CD4-positive, alpha-beta T cell treated with Interleukin-1 beta for 1 hour (primary cell): ENCODE data around the gene CHST3.
"Not testable (repeated sequence)": the region's sequence is repeated elsewhere in the genome, so short reads cannot be mapped to it uniquely, and the experiment has no call there.

Experiments
- DNase-seq, 2 donors: peaks; one replicate each; pipeline ENCODE4 v3.0.0-alpha.2; 2020 to 2022

CHST3 gene

DNA sequence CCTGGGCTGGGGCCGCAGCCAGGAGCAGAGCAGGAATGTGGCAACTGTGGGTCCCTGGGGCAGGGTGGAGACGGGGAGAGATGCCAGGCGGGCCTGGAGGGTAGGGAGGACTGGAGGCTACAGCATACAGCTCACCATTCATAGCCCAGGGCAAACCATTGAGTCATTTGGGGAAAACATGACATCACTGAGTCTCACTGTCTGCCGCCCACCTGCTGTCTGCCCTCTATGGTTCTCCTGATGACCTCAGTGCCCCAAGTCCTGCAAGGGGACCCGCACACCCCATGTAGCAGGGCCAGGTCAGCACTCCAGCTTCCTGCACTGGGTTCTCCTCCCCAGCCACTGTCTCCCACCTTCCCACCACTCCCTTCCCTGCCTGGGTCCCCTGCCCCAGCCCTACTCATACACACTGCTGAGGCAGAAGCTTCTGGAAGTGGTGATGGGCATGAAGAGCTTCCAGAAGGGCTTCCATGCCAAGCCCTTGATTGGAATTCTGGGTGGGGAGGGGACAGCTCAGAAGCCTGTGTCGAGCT lies 10.4 kb downstream of the CHST3 start:
- DNase-seq: no peak

DNA sequence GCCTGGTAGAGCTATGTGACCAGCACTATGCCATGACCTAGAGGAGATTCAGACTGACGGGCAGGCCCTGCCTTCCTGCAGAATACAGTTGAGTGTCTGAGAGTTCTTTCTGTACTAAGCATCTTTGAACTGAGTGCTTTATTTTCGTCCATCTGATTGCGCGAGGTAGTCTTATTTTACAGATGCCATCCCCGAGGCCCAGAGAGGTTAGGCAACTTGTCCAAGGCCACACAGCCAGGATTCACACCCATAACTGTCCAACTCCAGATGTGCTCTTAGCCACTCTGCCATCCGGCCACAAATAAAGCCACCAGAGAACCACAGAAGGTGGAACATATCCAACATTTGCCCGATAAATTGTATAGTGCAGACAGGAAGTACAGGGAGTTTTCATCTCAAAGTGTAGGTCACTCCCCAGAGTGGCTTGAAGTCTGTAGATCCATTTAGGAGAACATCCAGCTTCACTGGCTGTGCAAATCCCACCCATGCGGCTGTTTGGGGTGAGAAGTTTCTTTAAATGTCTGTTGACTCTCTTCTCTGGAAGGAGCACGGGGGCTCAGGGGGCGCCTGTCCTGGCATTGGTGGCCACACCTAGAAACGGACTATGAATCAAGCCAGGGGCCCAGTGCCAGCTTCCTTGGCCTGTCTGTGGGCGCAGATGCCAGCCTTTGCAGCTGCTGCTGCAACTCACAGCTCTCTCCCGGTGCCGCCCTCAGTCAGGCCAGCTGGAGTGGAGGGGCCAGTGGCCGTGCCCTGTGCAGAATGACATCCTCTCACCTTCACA lies 11.1 kb downstream of the CHST3 start:
- DNase-seq: no peak

DNA sequence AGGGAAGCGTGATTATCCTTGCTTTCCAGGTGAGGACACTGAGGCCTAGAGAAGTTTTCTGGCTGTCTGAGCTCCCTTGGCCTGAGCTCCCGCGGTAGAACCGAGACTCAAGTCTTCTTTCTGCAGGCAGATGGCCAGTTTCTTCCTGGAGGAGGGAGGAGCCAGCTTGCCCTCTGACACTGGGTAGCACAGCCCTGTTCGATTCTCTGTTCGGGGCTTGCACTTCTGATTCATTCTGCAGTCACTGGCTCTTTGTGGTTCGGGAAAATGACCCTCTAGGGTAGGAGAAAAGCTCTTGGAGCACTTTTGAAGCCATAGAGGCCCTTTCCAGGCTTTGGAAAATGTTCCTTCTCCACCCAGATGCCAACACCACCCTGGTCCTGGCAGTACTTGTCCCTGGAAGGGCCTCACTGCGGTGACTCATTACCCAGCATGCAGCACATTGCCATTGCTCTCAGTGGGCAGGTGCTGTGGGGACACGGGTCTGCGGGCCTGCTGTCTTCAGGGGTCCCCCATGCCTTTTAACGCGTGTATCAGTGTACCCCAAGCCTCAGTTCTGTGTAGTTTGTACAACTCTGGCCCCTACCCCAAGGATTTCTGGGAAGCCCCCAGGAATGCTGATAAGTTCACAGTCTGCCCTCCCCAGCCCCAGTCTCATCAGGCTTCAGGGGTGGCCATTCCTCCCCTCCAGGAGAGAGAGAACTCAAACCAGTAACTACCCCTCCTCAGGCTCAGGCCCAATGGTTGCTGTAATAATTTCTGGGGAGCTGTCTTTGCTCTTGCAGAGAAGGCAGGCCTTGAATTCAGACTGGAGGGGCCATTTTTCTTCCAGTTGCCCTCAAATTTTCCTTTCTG lies 11.9 kb downstream of the CHST3 start:
- DNase-seq: no peak

DNA sequence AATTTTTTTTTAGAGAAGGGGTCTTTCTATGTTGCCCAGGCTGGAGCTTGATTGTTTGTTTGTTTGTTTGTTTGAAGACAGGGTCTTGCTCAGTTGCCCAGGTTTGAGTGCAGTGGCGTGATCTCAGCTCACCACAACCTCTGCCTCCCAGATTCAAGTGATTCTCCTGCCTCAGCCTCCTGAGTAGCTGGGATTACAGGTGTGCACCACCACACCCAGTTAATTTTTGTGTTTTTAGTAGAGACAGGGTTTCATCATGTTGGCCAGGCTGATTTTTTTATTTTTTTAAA lies 13.4 kb downstream of the CHST3 start:
- DNase-seq: not testable (repeated sequence)

DNA sequence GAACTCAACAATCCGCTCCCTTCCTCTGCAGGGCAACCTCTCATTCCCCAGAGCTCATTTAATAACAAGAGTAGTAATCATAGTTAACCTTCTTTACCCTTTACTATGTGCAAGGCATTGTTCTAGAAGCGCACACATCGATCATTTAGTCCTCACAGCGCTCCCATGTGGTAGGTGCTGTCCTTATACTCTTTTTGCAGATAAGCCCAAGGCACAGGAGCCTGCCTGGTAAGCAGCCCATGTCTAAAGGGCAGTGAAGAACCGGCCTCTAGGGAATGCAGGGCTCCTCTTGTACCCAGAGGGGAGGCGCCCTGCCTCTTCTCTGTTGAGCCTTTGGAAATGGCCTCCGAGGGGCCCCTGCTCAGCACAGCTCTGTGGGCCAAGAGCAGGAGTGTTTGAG lies 14.3 kb downstream of the CHST3 start:
- DNase-seq: no peak

DNA sequence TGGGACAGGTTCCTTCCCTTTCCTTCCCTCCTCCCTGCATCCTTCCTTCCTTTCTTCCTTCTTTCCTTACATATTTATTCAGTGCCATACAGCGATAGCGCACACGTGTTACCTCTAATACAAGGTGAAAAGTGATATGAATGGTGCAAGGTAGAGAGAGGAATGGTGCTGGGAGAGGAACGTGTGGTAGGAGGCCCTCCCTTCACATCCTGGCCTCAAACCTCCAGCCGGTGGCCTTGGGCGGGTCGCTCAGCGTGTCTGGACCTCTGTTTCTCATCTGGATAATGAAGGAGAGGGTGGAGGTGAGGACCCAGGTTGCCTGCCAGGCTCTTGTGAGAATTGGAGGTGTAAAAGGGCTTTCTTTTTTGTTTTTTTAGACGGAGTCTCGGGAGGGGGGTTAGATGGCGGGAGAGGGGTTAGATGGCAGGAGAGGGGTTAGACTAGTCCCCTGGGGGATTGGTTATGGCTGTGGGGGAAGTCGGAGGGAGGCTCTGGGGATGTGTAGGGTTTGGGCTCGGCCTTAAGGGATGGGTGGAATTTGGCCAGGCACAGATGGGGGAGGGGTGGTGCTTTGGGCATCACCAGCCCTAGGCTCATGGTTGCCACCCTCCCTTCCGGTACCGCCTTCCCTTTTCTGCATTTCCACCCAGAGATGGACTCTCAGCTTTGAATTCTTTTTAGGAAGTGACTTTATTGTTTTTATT lies 14.9 kb downstream of the CHST3 start:
- DNase-seq: no peak

DNA sequence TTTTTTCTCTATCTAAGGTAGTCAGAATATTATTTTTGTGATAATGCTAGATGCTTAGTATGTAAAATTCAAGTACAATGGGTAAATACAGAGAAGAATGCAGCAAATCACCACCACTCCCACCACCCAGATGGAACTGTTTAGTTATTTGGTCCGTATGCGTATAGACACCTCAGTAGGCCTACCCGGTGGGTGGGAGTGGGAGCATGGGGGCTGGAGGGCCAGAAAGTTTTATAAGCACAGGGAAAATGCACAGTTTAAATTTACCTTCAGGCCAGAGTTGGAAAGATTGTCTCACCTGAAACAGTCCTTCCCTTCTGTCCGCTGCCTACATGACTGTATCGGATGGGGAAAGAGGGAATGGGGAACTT lies 15.5 kb downstream of the CHST3 start:
- DNase-seq: no peak

DNA sequence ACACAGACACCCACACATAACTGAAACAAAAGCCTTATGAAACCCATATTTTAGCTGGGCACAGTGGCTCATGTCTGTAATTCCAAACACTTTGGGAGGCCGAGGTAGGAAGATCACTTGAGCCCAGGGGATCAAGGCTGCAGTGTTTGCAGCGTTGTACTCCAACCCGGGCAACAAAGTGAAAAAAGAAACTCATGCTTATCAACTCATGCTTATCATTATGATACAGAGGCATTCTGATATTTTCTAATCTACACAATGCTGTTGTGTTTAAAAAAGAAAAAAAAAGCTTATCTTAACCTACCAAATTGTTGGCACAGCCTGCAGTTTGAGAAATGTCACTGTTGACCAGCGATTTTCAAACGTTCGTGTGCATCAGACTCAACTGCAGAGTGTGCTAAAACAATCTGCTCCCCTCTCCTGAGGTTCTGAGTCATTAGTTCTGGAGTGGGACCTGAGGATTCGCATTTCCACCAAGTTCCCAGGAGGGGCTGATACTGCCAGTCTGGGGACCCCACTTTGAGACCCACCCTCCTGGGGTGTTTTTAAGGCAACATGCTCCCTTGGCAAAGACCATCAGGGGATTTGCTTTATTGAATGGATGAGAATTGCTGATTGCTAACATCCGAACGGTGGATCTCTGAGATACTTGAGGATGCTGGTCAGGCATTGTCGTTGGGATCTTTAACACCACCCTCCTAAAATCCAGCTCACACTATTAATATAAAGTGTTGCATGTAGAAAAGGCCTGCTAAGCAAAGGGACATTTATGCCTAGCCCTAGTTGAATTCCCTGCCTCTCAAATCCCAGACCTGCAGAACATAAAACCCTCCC lies 16.2 kb downstream of the CHST3 start:
- DNase-seq: no peak

DNA sequence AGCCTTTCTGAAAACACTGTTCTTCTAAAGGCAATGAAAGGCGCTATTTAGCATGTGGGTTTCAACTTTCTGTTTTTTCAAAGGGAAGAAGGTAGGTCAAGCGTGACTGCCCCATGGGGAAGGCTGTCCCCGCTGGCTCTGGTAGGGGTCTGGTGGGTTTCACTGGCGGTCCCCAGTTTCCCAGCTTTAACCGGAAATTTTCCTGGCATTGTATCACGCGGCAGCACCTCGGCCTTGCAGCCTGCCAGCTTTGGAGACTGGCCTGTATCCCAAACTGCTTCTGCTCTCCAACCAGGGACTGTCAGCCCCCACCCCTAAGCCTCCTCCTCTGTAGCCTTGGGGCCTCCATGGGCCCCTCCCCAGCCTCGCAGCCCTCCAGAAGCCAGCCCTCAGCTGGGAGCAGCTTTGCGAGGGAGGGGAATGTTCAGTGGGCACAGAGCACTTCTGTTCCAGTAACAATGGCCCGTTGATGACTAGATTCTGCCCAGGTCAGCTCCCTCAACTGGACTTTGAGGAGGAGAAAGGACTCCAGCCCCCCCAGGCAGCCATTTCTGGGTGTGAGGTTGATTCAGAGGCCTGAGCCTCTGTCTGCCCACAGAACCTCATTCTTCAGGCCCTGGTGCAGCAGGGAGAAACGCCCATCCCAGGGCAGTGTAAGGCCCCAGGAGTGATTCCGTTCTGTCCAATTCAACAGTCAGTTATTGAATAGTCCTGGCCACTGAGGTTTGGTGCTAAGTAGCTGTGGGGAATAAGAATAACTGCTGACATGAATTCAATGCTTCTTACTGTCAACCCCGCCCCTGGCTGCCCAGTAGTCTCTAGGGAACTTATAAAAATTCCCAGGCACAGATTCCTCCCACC lies 17.1 kb downstream of the CHST3 start:
- DNase-seq: no peak

DNA sequence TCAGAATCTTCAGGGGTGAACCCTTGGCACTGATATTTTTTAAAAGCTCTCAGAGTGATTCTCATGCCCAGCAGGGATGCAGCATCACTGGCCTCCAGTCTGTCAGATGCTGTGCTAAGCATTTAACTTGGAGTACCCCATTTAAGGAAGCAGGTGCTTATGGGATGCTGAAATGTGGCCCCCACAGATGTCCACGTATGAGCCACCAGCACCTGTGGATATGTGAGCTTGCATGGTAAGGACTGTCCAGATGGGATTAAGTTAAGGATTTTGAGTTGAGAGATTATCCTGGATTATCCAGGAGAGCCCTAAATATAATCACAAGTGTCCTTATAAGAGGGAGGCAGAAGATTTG lies 17.7 kb downstream of the CHST3 start:
- no peak for DNase-seq

DNA sequence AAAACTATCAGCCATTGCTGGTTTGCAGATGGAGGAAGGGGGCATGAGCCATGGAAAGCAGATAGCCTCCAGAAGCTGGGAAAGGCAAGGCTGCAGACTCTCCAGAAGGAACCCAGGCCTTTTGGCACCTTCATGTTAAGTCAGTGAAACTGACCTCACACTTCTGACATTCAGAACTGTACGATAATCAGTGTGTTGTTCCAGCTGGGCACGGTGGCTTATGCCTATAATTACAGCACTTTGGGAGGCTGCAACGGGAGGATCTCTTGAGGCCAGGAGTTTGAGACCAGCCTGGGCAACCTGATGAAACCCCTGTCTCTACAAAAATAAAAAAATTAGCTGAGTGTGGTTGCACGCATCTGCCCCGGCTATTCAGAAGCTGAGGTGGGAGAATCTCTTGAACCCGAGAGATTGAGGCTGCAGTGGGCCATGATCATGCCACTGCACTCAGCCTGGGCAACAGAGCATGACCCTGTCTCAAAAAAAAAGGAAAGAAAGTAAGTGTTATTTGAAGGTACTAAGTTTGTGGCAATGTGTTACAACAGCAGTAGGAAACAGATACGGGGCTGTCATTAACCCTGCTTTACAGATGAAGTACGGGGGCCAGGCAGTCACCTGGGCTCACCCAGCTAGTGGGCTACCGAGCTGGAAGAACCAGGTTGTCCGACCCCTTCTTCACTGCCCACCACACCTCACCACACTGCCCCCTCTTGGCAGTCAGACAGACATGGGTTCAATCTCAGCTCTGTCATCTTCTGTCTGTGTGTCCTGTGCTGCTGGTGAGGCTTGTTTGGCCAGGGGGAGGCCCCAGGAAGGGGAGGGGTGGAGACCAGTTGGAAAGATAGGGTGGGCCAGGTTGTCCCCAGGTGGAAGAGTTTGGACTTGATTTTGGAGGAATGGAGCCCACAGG lies 18.3 kb downstream of the CHST3 start:
- DNase-seq: no peak

DNA sequence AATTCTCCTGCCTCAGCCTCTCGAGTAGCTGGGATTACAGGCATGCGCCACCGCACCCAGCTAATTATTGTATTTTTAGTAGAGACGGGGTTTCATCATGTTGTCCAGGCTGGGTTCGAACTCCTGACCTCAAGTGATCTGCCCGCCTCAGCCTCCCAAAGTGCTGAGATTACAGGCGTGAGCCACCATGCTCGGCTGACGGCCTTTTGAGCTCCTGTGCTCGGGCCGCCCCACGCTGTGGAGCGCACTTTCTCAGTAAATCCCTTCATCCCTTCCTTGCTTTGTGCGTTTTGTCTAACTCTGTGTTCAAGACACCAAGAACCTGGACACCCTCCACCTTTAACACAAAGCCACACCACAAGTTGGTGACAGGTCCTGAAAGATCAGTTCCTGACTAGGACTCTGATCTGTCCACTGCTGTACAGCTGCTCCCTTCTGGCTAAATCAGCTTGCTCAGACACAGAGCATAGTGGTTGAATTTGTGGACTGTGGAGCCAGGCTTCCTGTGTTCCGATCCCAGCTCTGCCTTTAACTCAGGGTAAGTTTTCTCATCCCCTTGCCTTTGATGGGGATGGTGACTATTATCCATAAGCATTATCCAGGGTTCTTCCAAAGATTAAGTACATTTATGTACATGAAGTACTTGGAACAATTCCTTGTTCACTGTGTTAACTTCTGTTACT lies 20.1 kb downstream of the CHST3 start:
- DNase-seq: no peak

DNA sequence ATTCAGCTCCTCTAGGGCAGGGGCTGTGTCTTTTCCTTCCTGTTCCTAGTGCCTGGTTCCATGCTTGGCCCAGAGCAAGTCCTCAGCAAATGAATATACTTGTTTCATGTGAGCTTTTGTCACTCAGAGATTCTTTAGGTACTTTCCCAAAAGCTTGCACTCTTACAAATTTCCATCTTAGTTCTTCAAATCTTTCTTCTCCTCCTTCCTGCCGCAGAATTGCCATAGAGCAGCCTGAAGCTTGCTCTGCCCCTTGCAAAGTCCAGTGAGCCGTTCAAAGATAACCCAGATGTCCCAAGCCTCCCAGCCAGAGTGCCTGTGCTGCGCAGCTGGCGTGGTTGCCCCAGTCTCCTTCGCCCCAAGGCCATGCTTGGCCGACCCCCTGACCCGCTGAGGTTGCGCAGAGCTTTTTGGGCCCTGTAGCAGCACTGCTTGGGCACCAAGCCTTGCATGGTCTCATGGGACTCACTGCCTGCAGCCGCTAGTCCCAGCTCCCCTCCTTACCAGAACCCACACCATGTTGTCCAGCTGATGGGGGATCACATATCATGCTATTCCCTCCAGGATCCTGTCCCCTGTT lies 20.7 kb downstream of the CHST3 start:
- DNase-seq: no peak

DNA sequence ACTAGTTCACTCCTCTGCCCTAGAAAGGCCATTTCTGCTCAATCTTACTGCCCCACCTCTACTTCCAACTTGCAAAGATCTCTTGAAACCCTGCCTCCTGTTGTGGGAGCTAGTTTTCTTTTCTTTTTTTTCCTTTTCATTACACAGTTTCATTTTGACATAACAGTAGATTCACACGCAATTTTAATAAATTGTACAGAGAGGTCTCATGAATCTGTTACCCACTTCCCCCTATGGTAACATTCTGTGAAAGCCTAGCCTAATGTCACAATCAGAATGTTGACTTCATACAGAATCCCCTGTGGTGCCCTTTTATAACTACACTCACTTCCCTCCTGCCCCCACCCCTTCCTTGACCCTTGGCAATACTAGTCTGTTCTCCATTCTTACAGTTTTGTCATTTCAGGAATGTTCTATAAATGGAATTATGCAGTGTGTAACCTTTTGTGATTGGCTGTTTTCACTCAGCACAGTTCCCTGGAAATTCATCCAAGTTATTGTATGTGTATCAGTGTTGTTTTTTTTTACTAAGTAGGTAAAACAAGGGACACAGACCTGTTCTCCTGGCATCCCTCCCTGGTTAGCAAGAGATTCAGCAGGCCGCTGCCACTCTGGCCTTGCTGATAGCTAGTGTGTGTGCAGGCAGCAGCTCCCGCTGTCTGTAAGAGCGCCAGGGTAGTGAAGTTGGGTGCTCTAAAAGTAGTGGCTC lies 21.5 kb downstream of the CHST3 start:
- DNase-seq: no peak

DNA sequence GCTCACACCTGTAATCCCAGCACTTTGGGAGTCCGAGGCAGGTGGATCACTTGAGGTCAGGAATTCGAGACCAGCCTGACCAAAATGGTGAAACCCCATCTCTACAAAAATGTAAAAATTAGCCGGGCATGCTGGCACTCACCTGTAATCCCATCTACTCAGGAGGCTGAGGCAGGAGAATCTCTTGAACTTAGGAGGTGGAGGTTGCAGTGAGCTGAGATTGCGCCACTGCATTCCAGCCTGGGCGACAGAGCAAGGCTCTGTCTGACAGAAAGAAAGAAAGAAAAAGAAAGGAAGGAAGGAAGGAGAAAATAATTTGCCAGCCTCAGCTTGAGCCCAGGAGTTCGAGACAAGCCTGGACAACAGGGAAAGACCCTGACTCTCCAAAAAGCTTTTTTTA lies 24.7 kb downstream of the CHST3 start:
- DNase-seq: not testable (repeated sequence)

DNA sequence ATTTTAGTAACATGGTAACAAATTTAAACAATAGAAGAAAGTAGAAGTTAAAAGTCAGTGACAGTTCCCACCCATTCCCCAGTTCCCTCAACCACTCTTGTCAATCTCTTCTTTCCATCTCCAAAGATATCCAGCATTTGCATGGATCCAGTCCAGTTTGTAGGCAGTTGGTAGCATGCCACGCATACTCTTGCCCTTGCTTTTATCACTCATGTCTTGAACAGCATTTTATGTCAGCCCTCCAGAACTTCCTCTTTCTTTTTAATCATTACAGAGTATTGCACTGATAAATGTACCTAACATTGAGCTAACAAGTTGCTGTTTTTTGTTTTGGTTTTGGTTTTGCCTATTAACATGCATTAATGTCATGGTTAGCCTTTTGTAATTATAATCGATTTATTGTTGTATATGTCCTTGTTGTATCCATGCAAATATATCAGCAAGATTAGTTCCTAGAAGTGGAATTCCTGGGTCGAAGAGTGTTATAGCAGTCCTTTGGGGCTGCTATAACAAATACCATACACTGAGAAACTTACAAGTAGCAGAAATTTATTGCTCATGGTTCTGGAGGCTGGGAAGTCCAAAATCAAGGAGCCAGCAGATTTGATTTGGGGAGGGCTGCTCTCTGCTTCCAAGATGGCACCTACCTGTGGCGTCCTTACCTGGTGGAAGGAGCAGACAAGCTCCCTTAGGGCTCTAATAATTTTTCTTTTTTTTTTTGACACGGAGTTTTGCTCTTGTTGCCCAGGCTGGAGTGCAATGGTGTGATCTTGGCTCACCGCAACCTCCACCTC lies 25.7 kb downstream of the CHST3 start:
- no peak for DNase-seq

DNA sequence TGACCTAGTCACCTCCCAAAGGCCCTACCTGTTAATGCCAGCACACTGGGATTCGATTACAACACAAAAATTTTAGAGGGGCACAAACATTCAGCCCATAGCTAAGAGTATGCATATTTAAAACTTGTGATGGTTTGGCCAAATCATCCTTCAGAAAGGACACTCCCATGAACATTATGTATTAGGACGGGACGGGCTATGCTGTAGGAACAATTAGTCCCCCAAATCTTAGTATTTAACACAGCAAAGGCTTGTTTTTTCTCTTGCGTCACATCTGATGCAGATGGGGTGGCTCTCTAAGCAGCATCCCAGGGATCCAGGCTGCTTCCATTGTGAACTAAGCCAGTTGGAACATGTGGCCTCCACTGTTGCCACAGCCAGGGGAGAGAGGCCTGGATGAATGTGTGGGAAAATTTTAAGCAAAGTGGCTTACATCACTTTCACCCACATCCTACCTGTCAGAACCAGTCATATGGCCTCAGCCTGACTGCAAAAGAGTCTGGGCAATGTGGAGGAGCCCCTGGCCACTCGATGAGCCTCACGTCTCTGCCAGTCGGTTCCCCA lies 26.6 kb downstream of the CHST3 start:
- no peak for DNase-seq

DNA sequence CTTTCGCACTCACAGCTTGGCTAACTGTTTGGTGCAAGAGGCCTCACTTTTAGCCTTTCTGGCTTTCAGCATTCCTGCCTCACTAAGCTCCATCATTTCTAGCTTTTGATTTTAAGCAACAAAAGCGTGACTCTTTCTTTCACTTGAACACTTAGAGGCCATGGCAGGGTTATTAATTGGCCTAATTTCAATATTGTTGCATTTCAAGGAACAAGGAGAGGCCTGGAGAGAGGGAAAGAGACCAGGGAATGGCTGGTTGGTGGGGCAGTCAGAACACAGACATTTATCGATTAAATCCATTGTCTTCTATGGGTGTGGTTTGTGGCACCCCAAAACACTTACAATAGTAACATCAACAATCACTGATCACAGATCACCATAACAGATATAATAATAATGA lies 31.3 kb downstream of the CHST3 start:
- DNase-seq: no peak
